NCI-H1092 (cell line): ENCODE results near the gene GMEB1.
"Not testable (repeated sequence)": the region's sequence is repeated elsewhere in the genome, so short reads cannot be mapped to it uniquely, and the experiment has no call there.

ENCODE experiments used
- DNase-seq: peaks from one replicate; lab custom pipeline; 2025; lab: John Stamatoyannopoulos, UW

Gene GMEB1, protein sequence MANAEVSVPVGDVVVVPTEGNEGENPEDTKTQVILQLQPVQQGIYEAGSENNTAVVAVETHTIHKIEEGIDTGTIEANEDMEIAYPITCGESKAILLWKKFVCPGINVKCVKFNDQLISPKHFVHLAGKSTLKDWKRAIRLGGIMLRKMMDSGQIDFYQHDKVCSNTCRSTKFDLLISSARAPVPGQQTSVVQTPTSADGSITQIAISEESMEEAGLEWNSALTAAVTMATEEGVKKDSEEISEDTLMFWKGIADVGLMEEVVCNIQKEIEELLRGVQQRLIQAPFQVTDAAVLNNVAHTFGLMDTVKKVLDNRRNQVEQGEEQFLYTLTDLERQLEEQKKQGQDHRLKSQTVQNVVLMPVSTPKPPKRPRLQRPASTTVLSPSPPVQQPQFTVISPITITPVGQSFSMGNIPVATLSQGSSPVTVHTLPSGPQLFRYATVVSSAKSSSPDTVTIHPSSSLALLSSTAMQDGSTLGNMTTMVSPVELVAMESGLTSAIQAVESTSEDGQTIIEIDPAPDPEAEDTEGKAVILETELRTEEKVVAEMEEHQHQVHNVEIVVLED

DNA sequence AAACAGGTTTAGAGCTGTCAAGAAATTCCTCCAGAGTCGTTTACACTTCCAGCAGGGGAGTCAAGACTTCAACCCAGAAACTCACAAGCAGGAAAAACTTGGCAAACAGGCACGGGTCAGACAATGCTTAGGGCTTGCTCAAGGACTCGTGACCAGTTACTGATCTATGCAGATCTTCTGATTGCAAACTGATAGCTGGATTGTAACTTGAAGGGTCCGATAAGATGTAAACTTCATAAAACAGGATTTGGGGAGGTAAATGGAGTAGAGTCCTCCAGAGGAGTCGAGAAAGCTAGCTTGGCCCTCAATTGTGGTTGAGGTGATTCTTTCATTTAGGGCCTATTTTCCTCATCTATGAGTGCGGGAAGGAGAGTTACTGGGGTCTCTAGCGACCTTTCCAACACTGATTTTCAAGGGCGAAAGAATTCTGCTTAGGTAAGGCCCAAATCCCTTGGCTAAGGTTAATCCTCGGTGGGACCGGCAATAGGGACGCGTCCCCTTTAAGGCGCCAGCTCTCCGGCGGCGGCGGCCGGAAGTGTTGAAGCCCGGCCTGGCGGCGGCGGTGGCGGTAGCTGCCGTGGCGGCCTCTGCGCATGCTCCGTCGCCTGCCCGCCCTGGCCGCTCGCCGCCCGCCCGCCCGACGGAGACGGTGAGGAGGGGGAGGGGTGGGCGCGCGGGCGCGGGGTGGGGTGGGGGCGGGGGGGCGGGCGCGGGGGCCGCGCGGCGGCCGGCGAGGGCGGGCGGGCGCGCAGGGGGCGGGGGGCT lies at the start of gene GMEB1:
Gene GMEB1, plus strand, starts transcription at position 594 of the 765 bp plus-strand sequence. CDS start 14,829 bp downstream, outside the sequence.
- DNase-seq, result peak; percentile 91

DNA sequence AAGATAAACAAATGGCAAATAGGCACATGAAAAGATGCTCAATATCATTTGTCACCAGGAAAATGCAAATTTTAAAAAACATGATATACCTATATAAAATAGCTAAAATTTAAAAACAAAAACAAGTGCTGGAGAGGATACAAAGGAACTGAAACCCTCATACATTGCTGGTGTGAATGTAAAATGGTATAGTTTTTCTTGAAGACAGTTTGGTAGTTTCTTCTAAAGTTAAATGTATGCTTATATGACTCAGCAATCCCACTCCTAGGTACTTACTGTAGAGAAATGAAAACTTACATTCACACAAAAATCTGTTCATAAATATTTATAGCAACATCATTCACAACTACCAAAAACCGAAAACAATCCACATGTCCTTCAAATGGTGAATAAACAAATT lies 36.9 kb upstream of the GMEB1 start:
- DNase-seq, result no peak

- no peak for DNase-seq
Measured at GRCh38 chr1:28632560-28632959, 36.0 kb upstream of the GMEB1 start.

DNA sequence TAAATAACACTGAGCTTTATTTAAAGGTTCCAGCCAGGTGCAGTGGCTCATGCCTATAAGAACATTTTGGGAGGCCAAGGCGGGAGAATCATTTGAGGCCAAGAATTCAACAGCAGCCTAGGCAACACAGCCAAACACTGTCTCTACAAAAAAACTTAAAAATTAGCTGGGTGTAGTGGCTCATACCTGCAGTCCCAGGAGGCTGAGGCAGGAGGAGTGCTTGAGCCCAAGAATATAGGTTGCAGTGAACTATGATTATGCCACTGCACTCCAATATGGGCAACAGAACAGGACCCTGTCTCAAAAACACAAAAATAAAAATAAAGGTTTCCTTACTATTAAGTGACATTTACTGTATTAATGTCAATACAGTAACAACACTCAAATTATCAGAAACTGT lies 27.8 kb upstream of the GMEB1 start:
- no peak for DNase-seq

DNA sequence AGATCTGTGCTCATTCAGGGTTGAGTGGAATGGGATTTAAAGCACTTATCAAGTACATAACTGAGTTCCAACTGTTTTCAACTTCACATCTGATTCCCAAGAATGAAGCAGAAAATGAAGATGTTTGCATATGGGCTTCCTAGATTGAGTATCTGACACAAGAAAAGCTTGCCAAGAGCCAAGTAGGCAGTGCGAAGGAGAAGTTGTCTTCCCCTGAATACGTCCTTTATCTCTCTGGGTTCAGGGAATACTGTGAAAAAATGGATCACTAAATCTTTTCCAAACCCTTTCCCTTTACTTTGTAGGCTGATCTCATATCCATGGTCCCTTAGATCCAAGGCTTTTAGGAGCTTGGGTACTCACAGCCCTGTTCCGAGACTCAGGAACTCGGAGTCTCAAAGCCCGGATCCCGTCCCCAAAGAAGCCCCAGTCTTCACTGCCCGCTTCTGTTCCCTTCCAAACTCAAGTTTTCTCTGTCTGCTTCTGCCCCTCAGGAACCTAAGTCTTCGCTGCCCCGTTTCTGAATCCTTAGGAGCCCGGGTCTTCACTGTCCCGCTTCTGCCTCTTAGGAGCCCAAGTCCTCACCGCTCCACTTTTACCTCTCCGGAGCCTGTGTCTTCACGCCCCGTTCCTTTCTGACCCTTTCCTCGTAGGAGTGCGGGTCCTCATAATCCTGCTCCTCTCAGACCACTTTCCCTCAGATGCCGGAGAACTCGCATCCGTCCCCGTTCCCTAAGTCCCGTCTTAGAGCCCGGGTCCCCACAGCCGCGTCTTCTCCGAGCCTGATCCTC lies 26.3 kb upstream of the GMEB1 start:
- DNase-seq, result no peak

DNA sequence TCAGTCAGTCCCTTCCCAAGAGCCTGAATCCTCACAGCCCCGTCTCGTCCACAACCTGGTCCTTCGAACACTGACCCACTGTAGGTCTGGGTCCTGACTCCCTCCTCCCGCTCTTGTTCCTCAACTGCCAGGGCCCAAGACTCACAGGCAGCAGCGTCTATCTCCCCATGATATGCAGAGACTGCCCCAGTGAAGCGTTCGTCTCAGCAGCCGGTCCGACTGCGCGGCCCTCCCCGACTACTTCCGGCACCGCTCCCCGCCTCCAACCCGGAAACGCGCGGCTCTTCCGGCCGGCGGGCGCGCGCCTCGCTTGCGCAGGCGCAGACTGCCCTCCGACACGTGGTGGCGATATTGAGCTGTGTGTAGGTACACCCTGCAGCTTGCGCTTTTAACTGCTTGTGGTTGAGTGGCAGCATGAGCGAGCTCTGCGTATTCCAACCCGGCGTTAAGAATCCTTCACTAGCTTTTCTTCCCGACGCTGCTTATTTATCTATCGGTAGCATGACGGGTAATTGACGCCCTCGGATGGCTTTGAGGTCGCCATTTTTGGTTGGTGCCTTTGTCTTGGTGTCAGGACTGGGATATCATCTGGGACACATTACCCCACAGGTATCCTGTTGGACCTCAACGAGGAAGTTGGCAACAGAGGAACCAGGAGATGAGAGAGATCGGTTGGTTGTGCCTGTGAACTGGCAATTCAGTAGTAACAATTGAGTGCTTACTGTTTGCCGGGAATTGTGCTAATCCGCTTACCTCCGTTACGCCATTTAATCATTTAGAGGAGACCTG lies 25.5 kb upstream of the GMEB1 start, which contains the start of gene TAF12:
Gene TAF12, minus strand, starts transcription at position 221 of the 789 bp plus-strand sequence. CDS start 20,986 bp downstream, outside the sequence.
- peak; percentile 96 for DNase-seq

GRCh38 chr1:28644494-28644893 lies 24.1 kb upstream of the GMEB1 start:
- DNase-seq, result no peak

- not testable (repeated sequence) for DNase-seq
Measured at GRCh38 chr1:28645406-28645805, 23.2 kb upstream of the GMEB1 start.

GRCh38 chr1:28646040-28646439 lies 22.5 kb upstream of the GMEB1 start:
- DNase-seq, result no peak

- peak; percentile 96 for DNase-seq
Measured at GRCh38 chr1:28648008-28648473, 20.5 kb upstream of the GMEB1 start.

- peak; percentile 99 for DNase-seq
Measured at GRCh38 chr1:28648474-28649198, 19.9 kb upstream of the GMEB1 start, which contains the start of gene RNU11. RNU11 (plus strand) TSS chr1:28648600.

DNA sequence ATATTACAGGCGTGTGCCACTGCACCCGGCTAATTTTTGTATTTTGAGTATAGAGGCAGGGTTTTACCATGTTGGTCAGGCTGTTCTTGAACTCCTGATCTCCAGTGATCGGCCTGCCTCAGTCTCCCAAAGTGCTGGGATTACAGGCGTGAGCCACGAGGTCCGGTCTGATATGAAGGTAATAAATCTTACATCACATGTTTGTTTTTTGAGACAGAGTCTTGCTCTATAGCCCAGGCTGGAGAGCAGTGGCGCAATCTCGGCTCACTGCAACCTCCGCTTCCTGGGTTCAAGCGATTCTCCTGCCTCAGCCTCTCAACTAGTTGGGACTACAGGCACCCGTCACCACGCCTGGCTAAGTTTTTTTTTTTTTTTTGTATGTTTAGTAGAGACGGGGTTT lies 15.5 kb upstream of the GMEB1 start:
- not testable (repeated sequence) for DNase-seq

DNA sequence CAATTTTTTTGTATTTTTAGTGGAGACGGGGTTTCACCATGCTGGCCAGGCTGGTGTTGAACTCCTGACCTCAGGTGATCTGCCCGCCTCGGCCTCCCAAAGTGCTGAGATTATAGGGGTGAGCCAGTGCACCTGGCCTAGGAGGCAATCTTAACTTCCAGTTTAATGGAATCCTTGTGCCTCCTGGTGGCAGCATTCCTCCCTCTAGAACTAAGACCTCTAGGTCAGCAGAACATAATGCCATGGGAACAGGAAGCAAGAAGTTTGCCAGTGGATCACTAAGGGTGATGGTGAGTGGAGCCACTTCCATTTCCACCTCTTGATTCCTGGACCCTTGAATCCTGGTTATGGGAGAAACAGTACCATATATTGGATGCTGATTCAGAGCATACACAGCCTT lies 14.7 kb upstream of the GMEB1 start:
- not testable (repeated sequence) for DNase-seq

DNA sequence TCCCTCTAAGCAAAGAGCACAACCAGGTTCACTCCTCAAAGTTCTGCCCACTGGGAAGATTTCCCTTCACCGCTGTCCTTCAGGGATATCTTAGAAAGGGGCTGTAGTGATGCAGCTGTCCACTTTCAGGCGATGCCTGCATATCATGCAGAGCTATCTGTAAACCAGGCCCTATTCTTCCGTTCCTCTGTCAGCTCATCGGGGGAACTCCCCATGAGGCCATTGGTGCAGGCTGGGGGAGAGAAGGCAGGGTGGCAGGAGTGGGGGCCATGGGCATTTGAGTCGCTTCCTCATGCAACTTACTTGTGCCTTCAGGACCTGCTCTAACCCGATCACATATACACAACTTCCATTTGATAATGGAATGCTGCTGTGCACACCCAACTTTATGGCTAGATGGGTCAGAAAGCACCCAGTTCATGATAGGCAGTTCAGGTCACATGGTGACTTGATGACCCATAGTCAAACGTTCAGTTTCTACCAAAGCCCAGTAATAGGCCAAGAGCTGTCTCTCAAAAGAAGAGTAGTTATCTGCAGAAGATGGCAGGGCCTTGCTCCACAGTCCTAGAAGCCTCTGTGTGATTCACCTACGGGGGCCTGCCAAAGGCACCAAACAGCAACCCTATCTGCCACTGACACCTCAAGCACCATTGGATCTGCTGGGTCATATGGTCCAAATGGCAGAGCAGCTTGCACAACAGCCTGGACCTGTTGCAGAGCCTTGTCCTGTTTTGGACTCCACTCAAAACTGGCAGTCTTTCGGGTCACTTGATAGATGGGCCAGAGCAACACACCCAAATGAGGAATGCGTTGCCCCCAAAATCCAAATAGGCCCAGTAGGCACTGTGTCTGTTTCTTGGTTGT lies 12.9 kb upstream of the GMEB1 start:
- not testable (repeated sequence) for DNase-seq

- no peak for DNase-seq
Measured at GRCh38 chr1:28656335-28656734, 12.2 kb upstream of the GMEB1 start.

DNA sequence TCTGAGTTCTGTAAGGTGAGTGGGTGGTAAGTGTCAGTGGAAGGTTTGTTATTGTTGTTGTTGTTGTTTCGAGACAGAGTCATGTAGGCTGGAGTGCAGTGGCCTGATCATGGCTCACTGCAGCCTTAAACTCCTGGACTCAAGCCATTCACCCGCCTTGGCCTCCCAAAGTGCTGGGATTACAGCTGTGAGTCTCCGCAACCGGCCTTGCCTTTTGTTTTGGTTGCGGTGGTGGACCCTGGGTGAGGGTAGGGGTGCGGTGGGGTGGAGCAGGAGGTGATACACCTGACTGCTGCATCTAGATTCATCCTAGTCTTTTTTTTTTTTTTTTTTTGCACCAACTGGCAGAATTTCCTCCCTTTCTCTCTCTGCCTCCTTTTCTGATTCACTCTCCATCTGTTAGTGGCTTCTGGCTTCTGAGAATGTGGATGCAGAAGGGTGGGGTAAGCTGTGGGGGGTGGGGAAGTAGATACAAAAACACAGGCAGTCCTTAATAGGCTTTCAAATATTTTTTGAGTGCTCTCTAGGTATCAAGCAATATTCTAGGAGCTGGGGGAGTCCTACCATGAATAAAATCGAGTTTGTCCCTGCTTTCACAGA lies 4.6 kb upstream of the GMEB1 start:
- DNase-seq, result no peak

DNA sequence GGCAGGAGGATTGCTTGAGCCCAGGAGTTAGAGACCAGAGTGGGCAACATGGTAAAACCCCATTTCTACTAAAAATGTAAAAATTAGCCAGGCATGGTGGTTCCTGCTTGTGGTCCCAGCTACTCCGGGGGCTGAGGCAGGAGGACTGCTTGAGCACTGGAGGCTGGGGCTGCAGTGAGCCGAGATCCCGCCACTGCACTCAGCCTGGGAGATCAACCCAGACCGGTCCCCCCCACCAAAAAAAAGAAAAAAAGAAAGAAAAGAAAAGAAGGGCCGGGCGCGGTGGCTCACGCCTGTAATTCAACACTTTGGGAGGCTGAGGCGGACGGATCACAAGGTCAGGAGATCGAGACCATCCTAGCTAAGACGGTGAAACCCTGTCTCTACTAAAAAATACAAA lies 1.8 kb upstream of the GMEB1 start:
- DNase-seq, result no peak

GRCh38 chr1:28668956-28669723 lies 556 bp downstream of the GMEB1 start:
- DNase-seq, result peak; percentile 76
